ENCODE measurements around the gene HADHB. TPM values are rescaled to one million over a fixed set of nuclear protein-coding genes. Genes with fewer than 3 reads are reported as not detected.
A peak's percentile ranks its signal among the peaks of the same experiment; 100 is the strongest.
"Not testable (repeated sequence)": the region's sequence is repeated elsewhere in the genome, so short reads cannot be mapped to it uniquely, and the experiment has no call there.

HADHB gene
- total RNA-seq, 4 donors from 2014 or later = 57.6 to 150 (median 85.1) TPM

- Histone ChIP-seq H3K27me3 (peaks cover 0 to 31% (median 0%) of the 10 kb centered on the region in 4 donors), H3K27ac (no peak overlapping the region), H3K4me1 (peaks cover 3 to 29% (median 16%) of the 10 kb centered on the region in 3 donors), H3K9me3 (no peaks in the 10 kb centered on the region), H3K36me3 (no peaks in the 10 kb centered on the region), H3K4me3 (no peak overlapping the region)
- 47 to 53% methylated on average over 2 of the region's 2 CpGs for WGBS, 2 donors
- intact Hi-C loops (cut with DNase I) = no loop called here
- TF ChIP-seq CTCF (IDR thresholded peaks at IDR 0.05) (peak in 1 of 6 experiments; percentile 26), POLR2A (IDR thresholded peaks at IDR 0.05) (no peak)
- no peak for DNase-seq
These were observed 71.3 kb downstream of the HADHB start for GRCh38 chr2:26316041-26316440.

GRCh38 chr2:26316845-26317244 is 72.1 kb downstream of the HADHB start:
- TF ChIP-seq CTCF (IDR thresholded peaks at IDR 0.05) = no peak
- TF ChIP-seq POLR2A (IDR thresholded peaks at IDR 0.05) = no peak
- intact Hi-C loops (cut with DNase I) = no loop called here
- peaks cover 3 to 29% (median 16%) of the 10 kb centered on the region in 3 donors for H3K4me1 ChIP-seq
- no peak for DNase-seq
- no peaks in the 10 kb centered on the region for H3K36me3 ChIP-seq
- H3K9me3 ChIP-seq = no peaks in the 10 kb centered on the region
- H3K4me3 ChIP-seq = no peak overlapping the region
- WGBS, 2 donors = 92 to 100% methylated on average over 3 to 6 of the region's 6 CpGs
- H3K27me3 ChIP-seq = peaks cover 0 to 22% (median 0%) of the 10 kb centered on the region in 4 donors
- no peak overlapping the region for H3K27ac ChIP-seq

- TF ChIP-seq POLR2A (IDR thresholded peaks at IDR 0.05) (no peak), CTCF (IDR thresholded peaks at IDR 0.05) (no peak)
- Histone ChIP-seq H3K27ac (no peak overlapping the region), H3K27me3 (peaks cover 0 to 21% (median 0%) of the 10 kb centered on the region in 4 donors), H3K4me3 (no peak overlapping the region), H3K4me1 (peaks cover 3 to 24% (median 15%) of the 10 kb centered on the region in 3 donors), H3K9me3 (no peaks in the 10 kb centered on the region), H3K36me3 (no peaks in the 10 kb centered on the region)
- no peak for DNase-seq
- intact Hi-C loops (cut with DNase I) = no loop called here
- 70 to 72% methylated on average over 4 to 6 of the region's 8 CpGs for WGBS, 2 donors
These were observed 72.8 kb downstream of the HADHB start for GRCh38 chr2:26317377-26318105.

GRCh38 chr2:26318950-26319349 is 74.2 kb downstream of the HADHB start:
- Histone ChIP-seq H3K27me3 (peaks cover 0 to 21% (median 0%) of the 10 kb centered on the region in 4 donors), H3K27ac (no peak overlapping the region), H3K4me1 (peaks cover 0 to 10% (median under 1%) of the 10 kb centered on the region in 3 donors), H3K36me3 (no peaks in the 10 kb centered on the region), H3K4me3 (no peak overlapping the region), H3K9me3 (no peaks in the 10 kb centered on the region)
- DNase-seq = no peak
- intact Hi-C loops (cut with DNase I) = no loop called here
- 46 to 66% methylated on average over 4 to 5 of the region's 6 CpGs for WGBS, 2 donors
- no peak for TF ChIP-seq CTCF (IDR thresholded peaks at IDR 0.05)
- no peak for TF ChIP-seq POLR2A (IDR thresholded peaks at IDR 0.05)

GRCh38 chr2:26324479-26324878 is 79.7 kb downstream of the HADHB start:
- intact Hi-C loops (cut with DNase I) = loop anchor here (10.0 kb wide), 1 partner anchor 140 kb away; no protein-coding TSS in a partner anchor
- H3K27ac ChIP-seq, H3K36me3 ChIP-seq, H3K4me3 ChIP-seq, DNase-seq, H3K27me3 ChIP-seq, H3K4me1 ChIP-seq, H3K9me3 ChIP-seq: not testable (repeated sequence)

Measured in esophagus squamous epithelium (tissue), 5 donors.